ENCODE measurements around the gene ELAVL3.

- TF ChIP-seq CTCF (IDR thresholded peaks at IDR 0.05) (no peak), POLR2A (IDR thresholded peaks at IDR 0.05) (no peak), POLR2AphosphoS5 (IDR thresholded peaks at IDR 0.05) (no peak), EP300 (IDR thresholded peaks at IDR 0.05) (no peak)
Measured at GRCh38 chr19:11437955-11438354, 42.9 kb downstream of the ELAVL3 start.
